NCI-H1105 (cell line): ENCODE data around the gene SPRYD4.
"Not testable (repeated sequence)": the region's sequence is repeated elsewhere in the genome, so short reads cannot be mapped to it uniquely, and the experiment has no call there.

Source experiments
- DNase-seq: peaks from one replicate; lab custom pipeline; 2025; lab: John Stamatoyannopoulos, UW

The SPRYD4 gene

GRCh38 chr12:56476972-56477432 is 8.6 kb downstream of the SPRYD4 start:
- no peak for DNase-seq

- no peak for DNase-seq
Observed at GRCh38 chr12:56477521-56478225, 9.3 kb downstream of the SPRYD4 start.

- no peak for DNase-seq
Observed at GRCh38 chr12:56479625-56480024, 11.2 kb downstream of the SPRYD4 start.

- DNase-seq: no peak
Observed at GRCh38 chr12:56484566-56484965, 16.2 kb downstream of the SPRYD4 start.

GRCh38 chr12:56486694-56487093 is 18.3 kb downstream of the SPRYD4 start:
- no peak for DNase-seq

- DNase-seq: peak; percentile 29
Observed at GRCh38 chr12:56487448-56488040, 19.2 kb downstream of the SPRYD4 start.

- peak; percentile 48 for DNase-seq
Observed at GRCh38 chr12:56488041-56488955, 19.9 kb downstream of the SPRYD4 start, which contains the start of gene GLS2. Gene GLS2, minus strand, starts transcription at chr12:56488161. Its CDS starts 43 bp downstream, at chr12:56488118.

GRCh38 chr12:56490360-56490759 is 22.0 kb downstream of the SPRYD4 start:
- no peak for DNase-seq

GRCh38 chr12:56493409-56494105 is 25.2 kb downstream of the SPRYD4 start:
- DNase-seq: not testable (repeated sequence)

GRCh38 chr12:56494106-56494415 is 25.7 kb downstream of the SPRYD4 start:
- not testable (repeated sequence) for DNase-seq

- DNase-seq: not testable (repeated sequence)
Observed at GRCh38 chr12:56494481-56494880, 26.1 kb downstream of the SPRYD4 start.

- DNase-seq: not testable (repeated sequence)
Observed at GRCh38 chr12:56496704-56497103, 28.3 kb downstream of the SPRYD4 start.

GRCh38 chr12:56498126-56498902 is 29.9 kb downstream of the SPRYD4 start:
- peak; percentile 37 for DNase-seq

- DNase-seq: not testable (repeated sequence)
Observed at GRCh38 chr12:56499452-56499851, 31.1 kb downstream of the SPRYD4 start.

GRCh38 chr12:56499879-56500278 is 31.5 kb downstream of the SPRYD4 start:
- DNase-seq: not testable (repeated sequence)

- no peak for DNase-seq
Observed at GRCh38 chr12:56510786-56511185, 42.4 kb downstream of the SPRYD4 start.

GRCh38 chr12:56514014-56514318 is 45.6 kb downstream of the SPRYD4 start:
- DNase-seq: not testable (repeated sequence)

- DNase-seq: no peak
Observed at GRCh38 chr12:56517854-56518253, 49.5 kb downstream of the SPRYD4 start.

- no peak for DNase-seq
Observed at GRCh38 chr12:56518570-56518969, 50.2 kb downstream of the SPRYD4 start.

- DNase-seq: no peak
Observed at GRCh38 chr12:56520048-56520447, 51.7 kb downstream of the SPRYD4 start.

GRCh38 chr12:56520506-56520905 is 52.1 kb downstream of the SPRYD4 start:
- DNase-seq: no peak
